ENCODE results near the gene TOM1L1.
"Not testable (repeated sequence)": the region's sequence is repeated elsewhere in the genome, so short reads cannot be mapped to it uniquely, and the experiment has no call there.

Gene TOM1L1

GRCh38 chr17:54875906-54876305, 24.7 kb upstream of the TOM1L1 start:
- not testable (repeated sequence) for H3K27me3 ChIP-seq (ENCODE audit: control insufficient read depth, insufficient read depth, low read length); H3K4me3 ChIP-seq (ENCODE audit: low read length); H3K9me3 ChIP-seq (ENCODE audit: control insufficient read depth, insufficient read depth, low read length); H3K4me1 ChIP-seq (ENCODE audit: control insufficient read depth, insufficient read depth, low read length); H3K27ac ChIP-seq (ENCODE audit: low read length); H3K36me3 ChIP-seq (ENCODE audit: control insufficient read depth, insufficient read depth, low read length); DNase-seq (ENCODE audit: low read depth, low spot score)
- no CpG with 5 or more reads among the region's 2 CpGs for WGBS (ENCODE audit: insufficient coverage, insufficient read length)

DNA sequence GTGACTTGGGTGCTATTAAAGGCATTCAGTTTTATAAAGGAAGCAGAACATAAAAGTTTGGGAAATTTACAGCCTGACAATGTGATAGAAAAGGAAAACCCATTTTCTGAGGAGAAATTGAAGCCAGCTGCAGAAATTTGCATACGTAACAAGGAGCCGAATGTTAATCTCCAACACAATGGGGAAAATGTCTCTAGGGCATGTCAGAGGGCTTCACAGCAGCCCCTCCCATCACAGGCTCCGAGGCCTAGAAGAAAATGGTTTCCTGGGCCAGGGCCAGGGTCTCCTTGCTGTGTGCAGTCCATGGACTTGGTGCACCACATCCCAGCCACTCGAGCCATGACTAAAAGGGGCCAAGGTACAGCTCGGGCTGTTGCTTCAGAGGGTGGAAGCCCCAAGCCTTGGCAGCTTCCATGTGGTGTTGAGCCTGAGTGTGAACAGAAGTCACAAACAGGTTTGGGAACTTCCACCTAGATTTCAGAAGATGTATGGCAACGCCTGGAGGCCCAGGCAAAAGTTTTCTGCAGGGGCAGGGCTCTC, 23.9 kb upstream of the TOM1L1 start:
- no peak overlapping the region for H3K4me3 ChIP-seq (ENCODE audit: low read length)
- H3K27ac ChIP-seq (ENCODE audit: low read length), result no peak overlapping the region
- H3K4me1 ChIP-seq (ENCODE audit: control insufficient read depth, insufficient read depth, low read length), result no peaks in the 10 kb centered on the region
- DNase-seq (ENCODE audit: low read depth, low spot score), result no peak
- H3K36me3 ChIP-seq (ENCODE audit: control insufficient read depth, insufficient read depth, low read length), result no peaks in the 10 kb centered on the region
- WGBS (ENCODE audit: insufficient coverage, insufficient read length), result no CpG with 5 or more reads among the region's 6 CpGs
- no peaks in the 10 kb centered on the region for H3K27me3 ChIP-seq (ENCODE audit: control insufficient read depth, insufficient read depth, low read length)
- H3K9me3 ChIP-seq (ENCODE audit: control insufficient read depth, insufficient read depth, low read length), result no peaks in the 10 kb centered on the region

DNA sequence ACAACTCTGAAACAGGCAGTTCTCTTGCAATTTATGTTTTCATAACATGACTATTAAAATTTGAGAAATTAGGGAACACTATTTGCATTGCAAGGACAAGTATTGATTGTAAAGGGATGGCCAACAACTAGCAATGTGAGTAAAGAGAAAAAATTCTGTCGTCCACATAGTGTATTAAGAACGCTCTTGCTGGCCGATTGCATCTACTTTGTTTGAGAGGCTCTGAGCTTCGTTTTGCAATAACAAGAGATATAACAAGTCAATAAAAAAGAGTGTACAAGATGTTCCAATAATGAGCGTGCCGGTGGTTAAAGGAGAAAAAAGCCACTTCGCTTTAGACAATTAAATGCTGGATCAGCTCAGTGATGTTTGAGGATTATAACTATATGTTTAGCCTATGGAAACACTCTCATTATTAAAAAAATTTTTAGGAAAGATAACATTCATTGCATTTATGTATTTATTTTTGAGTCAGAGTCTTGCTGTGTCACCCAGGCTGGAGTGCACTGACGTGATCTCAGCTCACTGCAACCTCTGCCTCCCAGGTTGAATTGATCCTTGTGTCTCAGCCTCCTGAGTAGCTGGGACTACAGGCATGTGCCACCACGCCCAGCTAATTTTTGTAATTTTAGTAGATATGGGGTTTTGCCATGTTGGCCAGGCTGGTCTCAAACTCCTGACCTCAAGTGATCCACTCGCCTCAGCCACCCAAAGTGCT, 19.2 kb upstream of the TOM1L1 start:
- DNase-seq (ENCODE audit: low read depth, low spot score), result no peak
- Histone ChIP-seq H3K27ac (ENCODE audit: low read length) (no peak overlapping the region), H3K4me3 (ENCODE audit: low read length) (no peak overlapping the region), H3K9me3 (ENCODE audit: control insufficient read depth, insufficient read depth, low read length) (no peaks in the 10 kb centered on the region), H3K27me3 (ENCODE audit: control insufficient read depth, insufficient read depth, low read length) (no peaks in the 10 kb centered on the region), H3K4me1 (ENCODE audit: control insufficient read depth, insufficient read depth, low read length) (no peaks in the 10 kb centered on the region), H3K36me3 (ENCODE audit: control insufficient read depth, insufficient read depth, low read length) (no peaks in the 10 kb centered on the region)
- no CpG with 5 or more reads among the region's 10 CpGs for WGBS (ENCODE audit: insufficient coverage, insufficient read length)

GRCh38 chr17:54882371-54882770, 18.3 kb upstream of the TOM1L1 start:
- H3K27me3 ChIP-seq (ENCODE audit: control insufficient read depth, insufficient read depth, low read length), result no peaks in the 10 kb centered on the region
- H3K27ac ChIP-seq (ENCODE audit: low read length), result no peak overlapping the region
- no CpG with 5 or more reads among the region's 4 CpGs for WGBS (ENCODE audit: insufficient coverage, insufficient read length)
- no peak overlapping the region for H3K4me3 ChIP-seq (ENCODE audit: low read length)
- no peak for DNase-seq (ENCODE audit: low read depth, low spot score)
- H3K4me1 ChIP-seq (ENCODE audit: control insufficient read depth, insufficient read depth, low read length), result no peaks in the 10 kb centered on the region
- H3K9me3 ChIP-seq (ENCODE audit: control insufficient read depth, insufficient read depth, low read length), result no peaks in the 10 kb centered on the region; the same call in 1 of the 2 replicates
- H3K36me3 ChIP-seq (ENCODE audit: control insufficient read depth, insufficient read depth, low read length), result no peaks in the 10 kb centered on the region

GRCh38 chr17:54882950-54883349, 17.7 kb upstream of the TOM1L1 start:
- no peaks in the 10 kb centered on the region; the same call in 1 of the 2 replicates for H3K9me3 ChIP-seq (ENCODE audit: control insufficient read depth, insufficient read depth, low read length)
- H3K27ac ChIP-seq (ENCODE audit: low read length), result no peak overlapping the region
- H3K4me1 ChIP-seq (ENCODE audit: control insufficient read depth, insufficient read depth, low read length), result no peaks in the 10 kb centered on the region
- WGBS (ENCODE audit: insufficient coverage, insufficient read length), result 100% methylated on average over 1 of the region's 3 CpGs
- DNase-seq (ENCODE audit: low read depth, low spot score), result no peak
- no peak overlapping the region for H3K4me3 ChIP-seq (ENCODE audit: low read length)
- H3K27me3 ChIP-seq (ENCODE audit: control insufficient read depth, insufficient read depth, low read length), result no peaks in the 10 kb centered on the region
- no peaks in the 10 kb centered on the region for H3K36me3 ChIP-seq (ENCODE audit: control insufficient read depth, insufficient read depth, low read length)

DNA sequence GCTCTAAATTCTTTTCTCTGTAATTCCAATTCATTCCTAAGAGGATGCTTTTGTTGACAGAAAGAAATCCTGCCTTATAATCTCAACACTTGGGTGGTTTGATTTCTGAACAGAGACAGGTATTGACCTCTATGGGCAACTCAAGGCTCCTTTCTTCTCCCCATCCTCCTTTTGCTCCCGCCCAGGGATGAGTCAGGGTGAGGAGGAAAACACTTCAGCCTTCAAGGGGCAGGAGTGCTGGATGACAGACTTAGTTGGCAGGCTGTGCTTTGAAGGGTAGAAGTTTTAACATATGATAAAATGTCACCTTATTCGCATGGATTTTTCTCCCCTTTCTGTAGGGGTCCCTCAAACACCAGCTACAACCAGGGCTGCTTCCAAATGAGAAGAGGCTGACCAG, 16.7 kb upstream of the TOM1L1 start:
- H3K36me3 ChIP-seq (ENCODE audit: control insufficient read depth, insufficient read depth, low read length), result no peaks in the 10 kb centered on the region
- no peaks in the 10 kb centered on the region for H3K4me1 ChIP-seq (ENCODE audit: control insufficient read depth, insufficient read depth, low read length)
- no peak overlapping the region for H3K27ac ChIP-seq (ENCODE audit: low read length)
- H3K4me3 ChIP-seq (ENCODE audit: low read length), result no peak overlapping the region
- H3K9me3 ChIP-seq (ENCODE audit: control insufficient read depth, insufficient read depth, low read length), result no peaks in the 10 kb centered on the region; the same call in 1 of the 2 replicates
- H3K27me3 ChIP-seq (ENCODE audit: control insufficient read depth, insufficient read depth, low read length), result no peaks in the 10 kb centered on the region
- WGBS (ENCODE audit: insufficient coverage, insufficient read length), result no CpG with 5 or more reads among the region's 2 CpGs
- DNase-seq (ENCODE audit: low read depth, low spot score), result no peak

DNA sequence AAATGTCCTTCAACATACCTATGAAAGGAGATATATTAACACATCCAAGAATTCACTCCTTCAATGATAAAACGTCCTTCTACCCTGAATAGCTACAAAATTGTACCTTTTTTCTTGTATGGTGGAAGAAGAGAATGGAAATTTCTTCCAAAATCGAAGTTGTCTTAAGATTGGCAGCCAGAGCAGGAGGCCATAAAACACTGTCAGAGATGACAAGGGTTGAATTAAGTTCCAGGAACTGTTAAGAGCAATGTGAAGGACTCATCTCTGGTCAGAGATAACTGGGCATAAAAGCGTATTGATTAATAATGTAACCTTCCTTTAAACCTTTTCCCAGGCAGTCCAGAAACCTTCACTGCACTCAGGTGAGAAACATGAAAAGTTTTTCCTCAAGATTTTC, 12.9 kb upstream of the TOM1L1 start:
- Histone ChIP-seq H3K4me3 (ENCODE audit: low read length) (no peak overlapping the region), H3K9me3 (ENCODE audit: control insufficient read depth, insufficient read depth, low read length) (no peaks in the 10 kb centered on the region; the same call in 1 of the 2 replicates), H3K4me1 (ENCODE audit: control insufficient read depth, insufficient read depth, low read length) (peaks cover 2% of the 10 kb centered on the region; the same call in 1 of the 2 replicates), H3K36me3 (ENCODE audit: control insufficient read depth, insufficient read depth, low read length) (no peaks in the 10 kb centered on the region), H3K27ac (ENCODE audit: low read length) (no peak overlapping the region), H3K27me3 (ENCODE audit: control insufficient read depth, insufficient read depth, low read length) (no peaks in the 10 kb centered on the region)
- WGBS (ENCODE audit: insufficient coverage, insufficient read length), result no CpG with 5 or more reads among the region's 3 CpGs
- DNase-seq (ENCODE audit: low read depth, low spot score), result no peak

- Histone ChIP-seq H3K27ac (ENCODE audit: low read length) (no peak overlapping the region), H3K4me1 (ENCODE audit: control insufficient read depth, insufficient read depth, low read length) (peaks cover 2% of the 10 kb centered on the region; the same call in 1 of the 2 replicates)
- DNase-seq (ENCODE audit: low read depth, low spot score), result no peak
These were observed 12.4 kb upstream of the TOM1L1 start for GRCh38 chr17:54888254-54888653.

GRCh38 chr17:54888981-54889380, 11.7 kb upstream of the TOM1L1 start:
- Histone ChIP-seq H3K4me3 (ENCODE audit: low read length) (no peak overlapping the region), H3K27me3 (ENCODE audit: control insufficient read depth, insufficient read depth, low read length) (no peaks in the 10 kb centered on the region), H3K27ac (ENCODE audit: low read length) (no peak overlapping the region), H3K4me1 (ENCODE audit: control insufficient read depth, insufficient read depth, low read length) (peaks cover 2% of the 10 kb centered on the region; the same call in 1 of the 2 replicates), H3K9me3 (ENCODE audit: control insufficient read depth, insufficient read depth, low read length) (no peaks in the 10 kb centered on the region; the same call in 1 of the 2 replicates), H3K36me3 (ENCODE audit: control insufficient read depth, insufficient read depth, low read length) (no peaks in the 10 kb centered on the region)
- WGBS (ENCODE audit: insufficient coverage, insufficient read length), result no CpG with 5 or more reads among the region's 7 CpGs
- no peak for DNase-seq (ENCODE audit: low read depth, low spot score)

More at GRCh38 chr17:54888254-54888653, 12.4 kb upstream of the TOM1L1 start:
- no peak overlapping the region for H3K4me3 ChIP-seq (ENCODE audit: low read length)
- WGBS (ENCODE audit: insufficient coverage, insufficient read length), result no CpG with 5 or more reads among the region's 6 CpGs
- H3K36me3 ChIP-seq (ENCODE audit: control insufficient read depth, insufficient read depth, low read length), result no peaks in the 10 kb centered on the region
- no peaks in the 10 kb centered on the region for H3K27me3 ChIP-seq (ENCODE audit: control insufficient read depth, insufficient read depth, low read length)
- H3K9me3 ChIP-seq (ENCODE audit: control insufficient read depth, insufficient read depth, low read length), result no peaks in the 10 kb centered on the region; the same call in 1 of the 2 replicates

DNA sequence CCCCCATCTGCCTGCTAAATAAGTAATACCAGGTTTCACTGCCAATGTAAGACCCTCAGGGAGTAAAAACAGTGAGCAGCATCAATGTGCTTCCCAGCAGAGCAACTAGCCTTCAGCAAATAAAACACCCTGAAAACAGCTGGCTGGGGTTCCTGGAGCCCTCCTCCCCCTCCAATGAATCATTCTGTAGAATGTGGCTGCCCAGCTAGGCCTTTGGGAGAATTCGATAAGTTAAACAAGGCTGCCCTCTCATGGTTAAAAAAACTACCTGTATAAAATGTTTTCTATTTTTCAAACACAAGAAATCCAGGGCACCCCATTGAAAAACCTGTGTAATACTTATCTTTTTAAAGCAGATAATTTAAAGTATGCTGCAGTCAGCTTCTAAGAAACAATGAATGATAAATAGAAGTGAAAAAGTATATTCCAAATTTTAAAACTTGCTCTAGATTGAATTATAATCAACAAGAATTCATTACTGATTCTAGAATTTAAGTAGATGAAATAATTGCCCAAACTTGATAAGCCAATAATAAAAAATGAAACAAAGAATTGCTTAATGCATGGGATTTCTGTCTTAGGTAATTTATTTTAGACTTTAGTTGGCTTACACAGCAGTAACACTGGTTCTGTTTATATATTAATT, 9.4 kb upstream of the TOM1L1 start:
- WGBS (ENCODE audit: insufficient coverage, insufficient read length), result no CpG with 5 or more reads among the region's 1 CpG
- H3K27me3 ChIP-seq (ENCODE audit: control insufficient read depth, insufficient read depth, low read length), result no peaks in the 10 kb centered on the region
- H3K4me3 ChIP-seq (ENCODE audit: low read length), result no peak overlapping the region
- no peak overlapping the region for H3K27ac ChIP-seq (ENCODE audit: low read length)
- H3K4me1 ChIP-seq (ENCODE audit: control insufficient read depth, insufficient read depth, low read length), result peaks cover 2% of the 10 kb centered on the region; the same call in 1 of the 2 replicates
- DNase-seq (ENCODE audit: low read depth, low spot score), result no peak
- H3K36me3 ChIP-seq (ENCODE audit: control insufficient read depth, insufficient read depth, low read length), result no peaks in the 10 kb centered on the region
- no peaks in the 10 kb centered on the region; the same call in 1 of the 2 replicates for H3K9me3 ChIP-seq (ENCODE audit: control insufficient read depth, insufficient read depth, low read length)

Measured in iPS DF 6.9 (cell line).